ENCODE measurements around the gene CDH13. TPM values are rescaled to one million over a fixed set of nuclear protein-coding genes. Genes with fewer than 3 reads are reported as not detected.

The CDH13 gene
- total RNA-seq, 4 donors from 2014 or later: 3.4 to 14.8 (median 6.5) TPM

DNA sequence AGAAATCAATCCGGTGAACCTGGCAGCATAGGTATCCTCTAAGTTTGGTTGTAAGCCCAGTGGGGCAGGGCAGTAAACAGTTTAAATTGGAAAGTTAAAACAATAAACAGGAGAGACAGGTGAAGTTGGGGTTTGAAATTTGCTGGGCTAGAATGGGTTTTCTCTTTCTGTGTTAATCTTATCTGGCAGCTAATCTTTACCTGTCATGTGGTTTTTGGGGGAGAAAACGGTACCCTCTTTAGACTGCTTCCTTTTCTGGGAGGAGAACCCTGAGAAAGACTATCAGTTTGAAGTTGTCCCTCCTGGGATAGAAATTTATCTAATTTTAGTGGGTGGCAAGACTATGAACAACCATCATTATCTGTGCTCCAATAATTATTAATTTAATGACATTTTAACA lies 24.0 kb downstream of the CDH13 start:
- H3K27me3 ChIP-seq: no peaks in the 10 kb centered on the region
- TF ChIP-seq POLR2A (IDR thresholded peaks at IDR 0.05): no peak
- TF ChIP-seq, protein P1, sequence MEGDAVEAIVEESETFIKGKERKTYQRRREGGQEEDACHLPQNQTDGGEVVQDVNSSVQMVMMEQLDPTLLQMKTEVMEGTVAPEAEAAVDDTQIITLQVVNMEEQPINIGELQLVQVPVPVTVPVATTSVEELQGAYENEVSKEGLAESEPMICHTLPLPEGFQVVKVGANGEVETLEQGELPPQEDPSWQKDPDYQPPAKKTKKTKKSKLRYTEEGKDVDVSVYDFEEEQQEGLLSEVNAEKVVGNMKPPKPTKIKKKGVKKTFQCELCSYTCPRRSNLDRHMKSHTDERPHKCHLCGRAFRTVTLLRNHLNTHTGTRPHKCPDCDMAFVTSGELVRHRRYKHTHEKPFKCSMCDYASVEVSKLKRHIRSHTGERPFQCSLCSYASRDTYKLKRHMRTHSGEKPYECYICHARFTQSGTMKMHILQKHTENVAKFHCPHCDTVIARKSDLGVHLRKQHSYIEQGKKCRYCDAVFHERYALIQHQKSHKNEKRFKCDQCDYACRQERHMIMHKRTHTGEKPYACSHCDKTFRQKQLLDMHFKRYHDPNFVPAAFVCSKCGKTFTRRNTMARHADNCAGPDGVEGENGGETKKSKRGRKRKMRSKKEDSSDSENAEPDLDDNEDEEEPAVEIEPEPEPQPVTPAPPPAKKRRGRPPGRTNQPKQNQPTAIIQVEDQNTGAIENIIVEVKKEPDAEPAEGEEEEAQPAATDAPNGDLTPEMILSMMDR (IDR thresholded peaks at IDR 0.05): no peak
- H3K4me1 ChIP-seq: peaks cover 0 to 6% of the 10 kb centered on the region in 2 donors
- intact Hi-C loops (cut with DNase I): no loop called here
- no peak overlapping the region for H3K27ac ChIP-seq
- no peaks in the 10 kb centered on the region for H3K9me3 ChIP-seq
- H3K36me3 ChIP-seq: no peaks in the 10 kb centered on the region
- H3K4me3 ChIP-seq (replicated peaks in 1 of 3): no peak overlapping the region
- DNase-seq: no peak
- 73 to 82% methylated on average over 2 of the region's 2 CpGs for WGBS, 2 donors

DNA sequence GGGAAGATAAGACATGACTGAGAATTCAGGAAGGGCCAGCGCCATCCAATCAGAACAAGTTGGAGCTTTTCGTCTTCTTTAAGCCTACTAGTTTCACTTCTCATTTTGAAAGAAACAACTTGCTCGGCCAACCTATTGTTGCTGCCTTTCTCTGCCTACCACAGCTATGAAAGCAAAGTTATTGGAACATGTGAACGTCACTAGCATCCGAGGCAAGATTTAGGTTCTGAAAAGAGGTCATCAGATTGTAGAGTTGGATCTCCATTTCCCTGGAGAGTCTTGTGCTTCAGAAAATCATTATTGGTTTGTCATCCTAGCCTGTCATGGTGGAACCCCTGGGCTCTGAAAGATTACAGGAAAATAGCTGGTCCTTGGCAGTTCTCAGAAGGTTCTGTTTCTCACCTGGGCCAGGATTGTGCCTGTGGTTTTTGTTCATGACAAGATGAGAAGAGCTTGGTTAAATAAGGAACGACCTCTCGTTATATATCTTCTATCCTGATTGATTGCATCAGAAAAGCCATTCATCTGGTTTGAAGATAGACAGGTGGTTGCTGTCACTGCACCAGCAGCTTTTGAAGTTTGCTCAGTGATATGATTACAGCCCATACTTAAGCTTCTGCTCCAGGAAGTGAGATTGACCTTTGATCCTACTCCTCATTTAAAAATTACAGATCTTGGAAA lies 25.3 kb downstream of the CDH13 start:
- intact Hi-C loops (cut with DNase I): no loop called here
- H3K4me3 ChIP-seq (replicated peaks in 1 of 3): no peak overlapping the region
- TF ChIP-seq, protein P1 (IDR thresholded peaks at IDR 0.05): no peak
- no peak for TF ChIP-seq POLR2A (IDR thresholded peaks at IDR 0.05)
- H3K36me3 ChIP-seq: no peaks in the 10 kb centered on the region
- WGBS, 2 donors: 84 to 85% methylated on average over 7 of the region's 7 CpGs
- no peaks in the 10 kb centered on the region for H3K9me3 ChIP-seq
- no peaks in the 10 kb centered on the region for H3K27me3 ChIP-seq
- H3K4me1 ChIP-seq: peaks cover 0 to 6% of the 10 kb centered on the region in 2 donors
- DNase-seq: no peak
- H3K27ac ChIP-seq: no peak overlapping the region

DNA sequence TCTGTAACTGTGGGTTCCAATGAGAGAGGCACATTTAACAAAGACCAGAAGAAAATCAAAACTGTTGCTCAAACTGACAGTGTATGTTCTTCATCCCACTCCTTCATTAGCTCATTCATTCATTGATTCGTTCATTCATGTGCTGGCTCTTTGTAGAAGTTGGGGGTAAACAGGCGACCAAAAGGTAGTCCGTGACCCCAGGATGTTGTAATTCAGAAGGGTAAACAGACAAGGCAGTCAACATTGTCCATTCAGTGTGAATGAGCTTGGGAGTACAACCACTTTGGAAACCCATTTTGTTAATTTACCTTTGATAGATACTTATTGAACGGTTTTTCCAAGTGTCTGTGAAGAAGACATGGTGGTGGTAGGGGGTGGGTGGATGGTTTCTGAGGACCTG lies 26.1 kb downstream of the CDH13 start:
- no peaks in the 10 kb centered on the region for H3K27me3 ChIP-seq
- 89 to 93% methylated on average over 4 of the region's 4 CpGs for WGBS, 2 donors
- H3K4me1 ChIP-seq: peaks cover 0 to 6% of the 10 kb centered on the region in 2 donors
- no peak overlapping the region for H3K4me3 ChIP-seq (replicated peaks in 1 of 3)
- intact Hi-C loops (cut with DNase I): no loop called here
- H3K9me3 ChIP-seq: no peaks in the 10 kb centered on the region
- H3K36me3 ChIP-seq: no peaks in the 10 kb centered on the region
- DNase-seq: no peak
- TF ChIP-seq, protein P1 (IDR thresholded peaks at IDR 0.05): no peak
- no peak overlapping the region for H3K27ac ChIP-seq

DNA sequence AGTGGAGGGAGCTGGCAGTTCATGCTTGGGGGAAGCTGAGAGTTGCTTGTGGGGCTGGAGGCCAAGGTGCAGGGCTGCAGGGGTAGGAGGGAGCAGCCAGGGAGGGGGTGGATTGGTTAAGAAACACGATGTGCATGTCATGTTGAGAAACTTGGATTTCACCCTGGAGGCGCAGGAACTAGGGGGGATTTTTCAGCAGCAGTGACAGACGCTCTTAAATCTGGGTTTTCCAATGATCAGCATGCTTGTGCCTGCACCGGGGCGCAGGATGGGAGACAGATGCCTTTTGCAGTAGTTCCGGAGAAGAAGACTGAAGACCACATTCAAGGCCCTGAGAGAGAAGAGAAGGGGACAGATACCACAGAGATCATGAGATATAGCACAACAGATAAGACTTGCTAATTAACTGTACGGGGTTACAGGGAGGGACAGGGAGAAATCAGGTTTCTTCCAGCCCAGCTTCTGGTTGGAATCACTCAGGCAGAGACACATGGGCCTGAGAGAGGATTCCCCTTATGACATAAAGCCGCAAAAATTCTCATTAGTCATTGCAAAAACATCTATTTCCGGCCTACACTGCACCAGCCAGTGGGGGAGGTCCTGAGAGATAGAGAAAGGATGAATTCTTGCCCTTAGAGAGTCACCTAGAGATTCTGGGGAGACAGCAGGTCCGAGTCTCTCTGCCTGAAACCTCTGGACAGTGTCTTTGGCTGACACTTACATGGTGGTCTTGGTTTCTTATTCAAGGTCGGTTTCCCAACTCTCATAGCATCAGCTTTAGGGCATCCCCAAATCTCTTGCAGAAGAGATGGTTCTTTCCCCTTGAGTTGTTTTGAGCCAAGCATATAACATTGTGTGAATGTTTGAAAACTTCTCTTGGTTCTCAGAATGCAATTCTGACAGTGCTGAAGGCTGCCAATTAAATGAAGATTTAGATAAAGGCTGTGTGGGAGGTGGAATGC lies 27.1 kb downstream of the CDH13 start:
- H3K9me3 ChIP-seq: no peaks in the 10 kb centered on the region
- H3K27ac ChIP-seq: no peak overlapping the region
- H3K36me3 ChIP-seq: no peaks in the 10 kb centered on the region
- DNase-seq: no peak
- H3K4me3 ChIP-seq (replicated peaks in 1 of 3): no peak overlapping the region
- TF ChIP-seq POLR2A (IDR thresholded peaks at IDR 0.05): no peak
- TF ChIP-seq, protein P1 (IDR thresholded peaks at IDR 0.05): no peak
- intact Hi-C loops (cut with DNase I): no loop called here
- 59 to 72% methylated on average over 11 of the region's 11 CpGs for WGBS, 2 donors
- no peaks in the 10 kb centered on the region for H3K27me3 ChIP-seq
- H3K4me1 ChIP-seq: peaks cover 0 to 6% of the 10 kb centered on the region in 2 donors

Data from thyroid gland (tissue), 4 donors.